ENCODE results near the gene MS4A12. TPM values are rescaled to one million over a fixed set of nuclear protein-coding genes. Genes with fewer than 3 reads are reported as not detected.

MS4A12 gene
- total and polyA plus RNA-seq, 2 of the 8 experiments (the other 6 are each of a cell fraction or from before 2014, with no cell fraction given) = 0.14 to 0.39 TPM

DNA sequence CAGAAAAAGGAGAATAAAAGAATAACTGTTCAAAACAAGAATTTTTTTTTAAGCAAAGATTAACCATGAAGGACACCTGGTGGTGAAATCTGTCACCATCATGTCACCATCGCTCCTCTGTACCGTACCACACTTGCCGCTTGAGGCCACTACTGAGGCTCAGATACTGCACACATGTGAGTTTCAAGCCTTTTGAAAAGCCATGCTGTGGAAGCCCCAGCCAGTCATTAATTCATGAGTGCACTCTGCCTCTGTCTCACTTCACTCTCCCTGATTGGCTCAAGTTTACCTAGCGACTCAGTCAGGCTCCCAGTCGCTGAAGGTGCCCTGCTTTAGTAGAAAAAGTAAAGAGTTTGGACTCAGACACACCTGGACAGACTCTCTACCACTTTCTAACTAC lies 6.6 kb upstream of the MS4A12 start:
- ChIA-PET POLR2A (ENCODE audit: partially characterized antibody) (no interaction called here), CTCF (ENCODE audit: partially characterized antibody) (interaction anchor here (1.2 to 1.5 kb wide), 4 partner anchors 29 to 141 kb away, joined by 3 to 9 read pairs (median 5); no protein-coding TSS in a partner anchor)
- H3K18ac ChIP-seq (ENCODE audit: extremely low read depth, low read length) = no peak overlapping the region
- no peaks in the 10 kb centered on the region for H4K20me1 ChIP-seq (replicated peaks in 1 of 2; ENCODE audit: control insufficient read depth in 1 of 2, insufficient read depth in 2 of 2, low read length in 2 of 2)
- no peak overlapping the region for H2BK120ac ChIP-seq (replicated peaks; ENCODE audit: low read depth, low read length)
- DNase-seq (ENCODE audit: low read depth in 1 of 2, low spot score in 2 of 2) = peak in 1 of 2 experiments; percentile 54
- H3K27me3 ChIP-seq (replicated peaks in 1 of 4; ENCODE audit: control insufficient read depth in 3 of 4, extremely low read depth in 1 of 4, insufficient read depth in 3 of 4, low read length in 3 of 4) = no peaks in the 10 kb centered on the region
- no peaks in the 10 kb centered on the region for H3K23me2 ChIP-seq (ENCODE audit: low read depth, low read length)
- peak; percentile 74 for FAIRE-seq
- H3K4ac ChIP-seq (replicated peaks; ENCODE audit: insufficient read length, low read depth, low read length) = no peak overlapping the region
- TF ChIP-seq, protein P1, sequence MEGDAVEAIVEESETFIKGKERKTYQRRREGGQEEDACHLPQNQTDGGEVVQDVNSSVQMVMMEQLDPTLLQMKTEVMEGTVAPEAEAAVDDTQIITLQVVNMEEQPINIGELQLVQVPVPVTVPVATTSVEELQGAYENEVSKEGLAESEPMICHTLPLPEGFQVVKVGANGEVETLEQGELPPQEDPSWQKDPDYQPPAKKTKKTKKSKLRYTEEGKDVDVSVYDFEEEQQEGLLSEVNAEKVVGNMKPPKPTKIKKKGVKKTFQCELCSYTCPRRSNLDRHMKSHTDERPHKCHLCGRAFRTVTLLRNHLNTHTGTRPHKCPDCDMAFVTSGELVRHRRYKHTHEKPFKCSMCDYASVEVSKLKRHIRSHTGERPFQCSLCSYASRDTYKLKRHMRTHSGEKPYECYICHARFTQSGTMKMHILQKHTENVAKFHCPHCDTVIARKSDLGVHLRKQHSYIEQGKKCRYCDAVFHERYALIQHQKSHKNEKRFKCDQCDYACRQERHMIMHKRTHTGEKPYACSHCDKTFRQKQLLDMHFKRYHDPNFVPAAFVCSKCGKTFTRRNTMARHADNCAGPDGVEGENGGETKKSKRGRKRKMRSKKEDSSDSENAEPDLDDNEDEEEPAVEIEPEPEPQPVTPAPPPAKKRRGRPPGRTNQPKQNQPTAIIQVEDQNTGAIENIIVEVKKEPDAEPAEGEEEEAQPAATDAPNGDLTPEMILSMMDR (IDR thresholded peaks at IDR 0.05; ENCODE audit: control extremely low read depth in 1 of 3, insufficient read depth in 1 of 3, low read depth in 1 of 3, low read length in 3 of 3) = peak; percentile 75 to 98 (median 83)
- peak; percentile 67 to 77 for TF ChIP-seq RAD21 (IDR thresholded peaks at IDR 0.05 in 1 of 2, conservative IDR thresholded peaks at IDR 0.05 in 1 of 2; ENCODE audit: low read depth in 2 of 2, low read length in 2 of 2)
- 0 out of 2 replicates have a peak, but pooled peaks have one; percentile 14 for TF ChIP-seq CREB1 (IDR thresholded peaks at IDR 0.05)
- TF ChIP-seq CBX8 (IDR thresholded peaks at IDR 0.05; ENCODE audit: borderline replicate concordance, low read depth, low read length) = no peak
- TF ChIP-seq, protein P2, sequence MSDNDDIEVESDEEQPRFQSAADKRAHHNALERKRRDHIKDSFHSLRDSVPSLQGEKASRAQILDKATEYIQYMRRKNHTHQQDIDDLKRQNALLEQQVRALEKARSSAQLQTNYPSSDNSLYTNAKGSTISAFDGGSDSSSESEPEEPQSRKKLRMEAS (IDR thresholded peaks at IDR 0.05) = peak; percentile 30; the same call in 1 of the 2 replicates
- TF ChIP-seq CEBPB (IDR thresholded peaks at IDR 0.05; ENCODE audit: low read depth, low read length) = no peak
- H3K79me1 ChIP-seq (ENCODE audit: low read depth, low read length) = no peaks in the 10 kb centered on the region
- H2BK15ac ChIP-seq (ENCODE audit: low read length) = no peak overlapping the region
- WGBS, 2 experiments (ENCODE audit: extremely low coverage in 1 of 2, insufficient coverage in 1 of 2, insufficient read length in 1 of 2, insufficient replicate concordance in 2 of 2, low coverage in 1 of 2, low lambda C conversion rate in 2 of 2, missing lambda C conversion rate in 1 of 2) = 47% methylated on average over 5 of the region's 5 CpGs; no CpG with 5 or more reads in 1 of the 2 experiments
- H3K4me2 ChIP-seq (ENCODE audit: insufficient read depth in 1 of 2, low read depth in 2 of 2, low read length in 2 of 2) = no peak overlapping the region
- no peak overlapping the region for H3K23ac ChIP-seq (ENCODE audit: insufficient read length)
- H2BK20ac ChIP-seq (ENCODE audit: low read length) = no peak overlapping the region
- H3K36me3 ChIP-seq (ENCODE audit: control insufficient read depth in 2 of 4, insufficient read depth in 4 of 4, low read length in 3 of 4) = no peaks in the 10 kb centered on the region
- H3K27ac ChIP-seq (ENCODE audit: low read depth, low read length) = no peak overlapping the region
- H3K9me3 ChIP-seq (ENCODE audit: insufficient read depth in 2 of 2, low read depth in 1 of 2, low read length in 1 of 2) = peaks cover 0 to 4% of the 10 kb centered on the region in 2 experiments; a peak in 1 of 4 replicates
- no peak overlapping the region for H2AK5ac ChIP-seq (ENCODE audit: low read depth, low read length)
- no peak overlapping the region for H3K9ac ChIP-seq (replicated peaks in 1 of 4; ENCODE audit: extremely low read depth in 1 of 4, low read depth in 3 of 4, low read length in 3 of 4)
- H2BK5ac ChIP-seq (ENCODE audit: low read depth, low read length) = no peak overlapping the region
- no peak overlapping the region for H3K4me3 ChIP-seq (ENCODE audit: extremely low read depth in 1 of 4, insufficient read depth in 2 of 4, low read depth in 3 of 4, low read length in 4 of 4)
- no peak overlapping the region for H3K56ac ChIP-seq (replicated peaks; ENCODE audit: insufficient read length, low read depth, low read length)
- no peak overlapping the region for H2BK12ac ChIP-seq (ENCODE audit: low read depth, low read length)
- H3K14ac ChIP-seq (ENCODE audit: insufficient read length) = no peak overlapping the region
- peak overlapping the region; percentile 46; the same call in 1 of the 2 replicates for H2AFZ ChIP-seq (ENCODE audit: low read length)
- H4K91ac ChIP-seq (replicated peaks; ENCODE audit: insufficient read length, low read length) = no peak overlapping the region
- H4K5ac ChIP-seq (ENCODE audit: insufficient read length, low read depth, low read length) = no peak overlapping the region
- no peak overlapping the region; the same call in 1 of the 2 replicates for H4K8ac ChIP-seq (ENCODE audit: extremely low read depth, insufficient read depth, low read length)
- H3K4me1 ChIP-seq (replicated peaks in 1 of 4; ENCODE audit: control insufficient read depth in 3 of 4, insufficient read depth in 4 of 4, low read length in 3 of 4) = no peaks in the 10 kb centered on the region
- H3K79me2 ChIP-seq (ENCODE audit: control insufficient read depth in 1 of 2, insufficient read depth in 2 of 2, low read length in 2 of 2) = no peaks in the 10 kb centered on the region
